HCT116 (cell line): ENCODE measurements around the gene BBS4.

Experiments used
- CBX3 ChIP-seq: IDR thresholded peaks from 2 replicates; pipeline ENCODE4 v1.6.1; 2012; ENCODE audit warnings: low read depth
- CEBPB ChIP-seq: IDR thresholded peaks from 2 replicates; pipeline ENCODE4 v1.6.1; 2012; ENCODE audit warnings: low read depth
- CTCF ChIP-seq, 3 experiments: fragments of 200-600 bp in 1 of 3; sonication (generic) in 1 of 3; IDR thresholded peaks in 2 of 3; conservative IDR thresholded peaks in 1 of 3; 2 replicates each; pipeline ENCODE4 v1.5.1; 2012 to 2017; ENCODE audit warnings: low read depth in 2 of 3, low read length in 2 of 3, antibody characterized with exemption in 1 of 3, borderline replicate concordance in 1 of 3, control low read depth in 1 of 3, mild to moderate bottlenecking in 1 of 3, mixed read lengths in 1 of 3, mixed run types in 1 of 3, moderate library complexity in 1 of 3; ENCODE audit not compliant: insufficient read depth in 1 of 3
- EZH2 ChIP-seq: fragments of 200-600 bp; sonication (generic); IDR thresholded peaks from 2 replicates; pipeline ENCODE4 v1.6.1; 2017; ENCODE audit warnings: antibody characterized with exemption, mixed run types
- EZH2phosphoT487 ChIP-seq: fragments of 200-600 bp; IDR thresholded peaks from 2 replicates; pipeline ENCODE4 v1.6.1; 2018; ENCODE audit warnings: antibody characterized with exemption, borderline replicate concordance
- JUND ChIP-seq: IDR thresholded peaks from 2 replicates; pipeline ENCODE4 v1.6.1; 2012
- MAX ChIP-seq: IDR thresholded peaks from 2 replicates; pipeline ENCODE4 v1.6.1; 2012
- POLR2A ChIP-seq: IDR thresholded peaks from 2 replicates; pipeline ENCODE4 v1.7.0; 2011; ENCODE audit warnings: borderline replicate concordance; ENCODE audit not compliant: insufficient read depth, insufficient read length; ENCODE audit errors: extremely low read depth
- POLR2AphosphoS5 ChIP-seq: IDR thresholded peaks from 2 replicates; pipeline ENCODE4 v1.6.1; 2011; ENCODE audit warnings: mild to moderate bottlenecking, low read depth, low read length, moderate library complexity
- SIN3A ChIP-seq: IDR thresholded peaks from 2 replicates; pipeline ENCODE4 v1.6.1; 2012; ENCODE audit warnings: low read depth
- TCF7L2 ChIP-seq: IDR thresholded peaks from 2 replicates; pipeline ENCODE4 v1.7.0; 2011; ENCODE audit warnings: borderline replicate concordance, inconsistent platforms; ENCODE audit not compliant: insufficient read depth, insufficient read length; ENCODE audit errors: extremely low read depth
- ZBTB33 ChIP-seq: IDR thresholded peaks from 2 replicates; pipeline ENCODE4 v1.6.1; 2011; ENCODE audit warnings: mild to moderate bottlenecking, low read length, moderate library complexity; ENCODE audit not compliant: insufficient replicate concordance; ENCODE audit errors: extremely low read depth

- TF ChIP-seq EZH2phosphoT487 (no peak), CTCF (IDR thresholded peaks at IDR 0.05 in 2 of 3, conservative IDR thresholded peaks at IDR 0.05 in 1 of 3; ENCODE audit: borderline replicate concordance in 1 of 3, insufficient read depth in 1 of 3, low read depth in 2 of 3, low read length in 2 of 3) (no peak), POLR2A (no peak), POLR2AphosphoS5 (no peak), CBX3 (no peak), ZBTB33 (no peak), MAX (no peak), EZH2 (no peak), JUND (no peak), CEBPB (no peak), SIN3A (no peak), TCF7L2 (no peak)
Observed at GRCh38 chr15:72732086-72732485, 46.1 kb downstream of the BBS4 start.
